NB4 (cell line): ENCODE results near the gene CKS1B.

Experiments used
- POLR2A ChIP-seq: IDR thresholded peaks from 2 replicates; pipeline ENCODE4 v1.6.1; 2011; ENCODE audit warnings: mild to moderate bottlenecking; ENCODE audit not compliant: insufficient read length; ENCODE audit errors: extremely low read depth
- TF ChIP-seq, protein P1 (sequence below): IDR thresholded peaks from one replicate; pipeline ENCODE4 v1.5.1; 2012; ENCODE audit warnings: low read depth, low read length
- TF ChIP-seq, protein P2 (sequence below): IDR thresholded peaks from 2 replicates; pipeline ENCODE4 v1.6.1; 2011; ENCODE audit warnings: low read depth, low read length

DNA sequence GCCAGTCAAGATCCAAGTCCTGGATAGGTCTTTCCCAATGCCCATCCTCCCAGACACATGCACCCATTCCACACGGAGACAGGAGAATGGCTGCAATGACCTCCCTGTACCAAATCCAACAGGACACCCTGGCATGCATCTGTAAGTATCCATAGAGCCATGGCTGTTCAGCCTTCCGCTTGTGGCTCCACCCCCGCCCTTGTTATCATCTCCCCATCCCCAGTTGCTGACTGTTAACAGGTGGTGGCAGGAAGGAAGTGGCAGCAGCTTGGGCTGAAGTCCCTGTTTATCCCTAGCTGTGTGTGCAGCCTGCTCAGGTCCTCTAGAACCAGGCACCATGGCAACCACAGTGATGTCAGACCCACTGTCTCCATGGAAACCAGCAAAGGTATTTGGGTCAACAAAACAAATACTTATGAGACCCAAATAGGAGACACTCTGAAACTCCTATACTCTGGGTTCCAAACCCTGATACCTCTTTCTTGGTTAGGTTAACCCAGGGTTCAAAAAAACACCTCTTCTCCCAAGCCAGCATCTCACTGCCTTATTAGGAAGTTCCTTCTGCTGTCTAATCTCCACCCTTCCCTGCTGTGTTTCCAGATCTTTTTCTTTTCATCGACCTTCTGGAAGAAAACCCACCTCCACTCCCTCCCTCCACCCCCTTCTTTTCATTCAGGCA is 19.3 kb upstream of the CKS1B start:
- TF ChIP-seq, protein P1, sequence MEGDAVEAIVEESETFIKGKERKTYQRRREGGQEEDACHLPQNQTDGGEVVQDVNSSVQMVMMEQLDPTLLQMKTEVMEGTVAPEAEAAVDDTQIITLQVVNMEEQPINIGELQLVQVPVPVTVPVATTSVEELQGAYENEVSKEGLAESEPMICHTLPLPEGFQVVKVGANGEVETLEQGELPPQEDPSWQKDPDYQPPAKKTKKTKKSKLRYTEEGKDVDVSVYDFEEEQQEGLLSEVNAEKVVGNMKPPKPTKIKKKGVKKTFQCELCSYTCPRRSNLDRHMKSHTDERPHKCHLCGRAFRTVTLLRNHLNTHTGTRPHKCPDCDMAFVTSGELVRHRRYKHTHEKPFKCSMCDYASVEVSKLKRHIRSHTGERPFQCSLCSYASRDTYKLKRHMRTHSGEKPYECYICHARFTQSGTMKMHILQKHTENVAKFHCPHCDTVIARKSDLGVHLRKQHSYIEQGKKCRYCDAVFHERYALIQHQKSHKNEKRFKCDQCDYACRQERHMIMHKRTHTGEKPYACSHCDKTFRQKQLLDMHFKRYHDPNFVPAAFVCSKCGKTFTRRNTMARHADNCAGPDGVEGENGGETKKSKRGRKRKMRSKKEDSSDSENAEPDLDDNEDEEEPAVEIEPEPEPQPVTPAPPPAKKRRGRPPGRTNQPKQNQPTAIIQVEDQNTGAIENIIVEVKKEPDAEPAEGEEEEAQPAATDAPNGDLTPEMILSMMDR, result no peak
- TF ChIP-seq, protein P2, sequence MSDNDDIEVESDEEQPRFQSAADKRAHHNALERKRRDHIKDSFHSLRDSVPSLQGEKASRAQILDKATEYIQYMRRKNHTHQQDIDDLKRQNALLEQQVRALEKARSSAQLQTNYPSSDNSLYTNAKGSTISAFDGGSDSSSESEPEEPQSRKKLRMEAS, result no peak
- TF ChIP-seq POLR2A, result no peak
